HFFc6 (cell line): Measurements from ENCODE around the gene COL28A1. TPM values are rescaled to one million over a fixed set of nuclear protein-coding genes. Genes with fewer than 3 reads are reported as not detected.

Source experiments
- DNase-seq: peaks from one replicate; pipeline ENCODE4 v3.0.0-alpha.2; 2018
- H3K27ac Mint-ChIP-seq: 2 replicates; pipeline ENCODE4 v1.8.0; 2020; ENCODE audit warnings: mild to moderate bottlenecking, mixed read lengths
- H3K27me3 Mint-ChIP-seq: 2 replicates; pipeline ENCODE4 v1.8.0; 2021; ENCODE audit warnings: mild to moderate bottlenecking, moderate library complexity, mixed read lengths; ENCODE audit not compliant: insufficient read depth
- H3K36me3 Mint-ChIP-seq: 2 replicates; pipeline ENCODE4 v1.8.0; 2021; ENCODE audit warnings: low read depth, mixed read lengths
- H3K4me1 Mint-ChIP-seq: 2 replicates; pipeline ENCODE4 v1.8.0; 2020; ENCODE audit warnings: low read depth, mixed read lengths
- H3K4me3 Mint-ChIP-seq: 2 replicates; pipeline ENCODE4 v1.8.0; 2020; ENCODE audit warnings: mild to moderate bottlenecking, moderate library complexity, mixed read lengths
- H3K9me3 Mint-ChIP-seq: 2 replicates; pipeline ENCODE4 v1.8.0; 2020; ENCODE audit warnings: mild to moderate bottlenecking, mixed read lengths
- total RNA-seq, 6 experiments: library from RNA; stranded (reverse); fragmentation: NEBNext Ultra II Directional; extraction: Animal tissue kit (Norgen Biotek cat#: 25700); gene quantifications; 2 replicates in 1 of 6; 3 replicates in 5 of 6; pipeline ENCODE4 v1.2.3, GENCODE V29; 2021
- TF ChIP-seq, protein P1 (sequence below): fragments of 200-600 bp; sonication (generic); IDR thresholded peaks from 2 replicates; pipeline ENCODE4 v1.5.0; 2021; ENCODE audit warnings: antibody characterized with exemption, mild to moderate bottlenecking

Gene COL28A1
- total RNA-seq, 6 experiments from 2014 or later, result 0.07 to 0.14 TPM; not detected in 4

GRCh38 chr7:7330997-7331396 is 204.7 kb downstream of the COL28A1 start:
- Mint-ChIP-seq H3K27me3 (peaks cover 4% of the 10 kb centered on the region), H3K9me3 (no peaks in the 10 kb centered on the region), H3K4me1 (no peaks in the 10 kb centered on the region), H3K27ac (no peak overlapping the region), H3K36me3 (no peaks in the 10 kb centered on the region), H3K4me3 (no peak overlapping the region)
- no peak for DNase-seq
- TF ChIP-seq, protein P1, sequence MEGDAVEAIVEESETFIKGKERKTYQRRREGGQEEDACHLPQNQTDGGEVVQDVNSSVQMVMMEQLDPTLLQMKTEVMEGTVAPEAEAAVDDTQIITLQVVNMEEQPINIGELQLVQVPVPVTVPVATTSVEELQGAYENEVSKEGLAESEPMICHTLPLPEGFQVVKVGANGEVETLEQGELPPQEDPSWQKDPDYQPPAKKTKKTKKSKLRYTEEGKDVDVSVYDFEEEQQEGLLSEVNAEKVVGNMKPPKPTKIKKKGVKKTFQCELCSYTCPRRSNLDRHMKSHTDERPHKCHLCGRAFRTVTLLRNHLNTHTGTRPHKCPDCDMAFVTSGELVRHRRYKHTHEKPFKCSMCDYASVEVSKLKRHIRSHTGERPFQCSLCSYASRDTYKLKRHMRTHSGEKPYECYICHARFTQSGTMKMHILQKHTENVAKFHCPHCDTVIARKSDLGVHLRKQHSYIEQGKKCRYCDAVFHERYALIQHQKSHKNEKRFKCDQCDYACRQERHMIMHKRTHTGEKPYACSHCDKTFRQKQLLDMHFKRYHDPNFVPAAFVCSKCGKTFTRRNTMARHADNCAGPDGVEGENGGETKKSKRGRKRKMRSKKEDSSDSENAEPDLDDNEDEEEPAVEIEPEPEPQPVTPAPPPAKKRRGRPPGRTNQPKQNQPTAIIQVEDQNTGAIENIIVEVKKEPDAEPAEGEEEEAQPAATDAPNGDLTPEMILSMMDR, result no peak

DNA sequence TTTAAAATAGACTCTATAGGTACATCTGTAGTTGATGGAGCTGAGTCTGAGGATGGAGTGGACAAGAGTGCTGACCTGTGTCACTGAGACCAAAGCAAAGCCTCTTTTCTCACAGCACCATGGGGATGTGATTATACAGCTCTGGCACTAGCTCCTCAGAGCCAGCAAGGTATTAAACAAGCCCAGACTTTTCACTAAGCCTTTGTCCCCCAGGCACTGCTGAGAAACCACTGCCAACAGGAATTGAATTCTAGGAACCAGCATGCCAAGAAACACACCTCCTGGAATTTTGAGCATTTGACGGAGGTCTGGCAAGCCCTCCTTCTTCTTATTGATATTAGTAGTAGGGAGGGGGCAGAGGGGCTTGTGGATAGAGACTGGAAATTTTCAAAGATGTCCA is 206.3 kb downstream of the COL28A1 start:
- Mint-ChIP-seq H3K36me3 (no peaks in the 10 kb centered on the region), H3K4me1 (no peaks in the 10 kb centered on the region; the same call in 1 of the 2 replicates), H3K27ac (no peak overlapping the region), H3K4me3 (no peak overlapping the region), H3K9me3 (no peaks in the 10 kb centered on the region), H3K27me3 (peaks cover 2% of the 10 kb centered on the region; the same call in 1 of the 2 replicates)
- TF ChIP-seq, protein P1, result no peak
- no peak for DNase-seq

DNA sequence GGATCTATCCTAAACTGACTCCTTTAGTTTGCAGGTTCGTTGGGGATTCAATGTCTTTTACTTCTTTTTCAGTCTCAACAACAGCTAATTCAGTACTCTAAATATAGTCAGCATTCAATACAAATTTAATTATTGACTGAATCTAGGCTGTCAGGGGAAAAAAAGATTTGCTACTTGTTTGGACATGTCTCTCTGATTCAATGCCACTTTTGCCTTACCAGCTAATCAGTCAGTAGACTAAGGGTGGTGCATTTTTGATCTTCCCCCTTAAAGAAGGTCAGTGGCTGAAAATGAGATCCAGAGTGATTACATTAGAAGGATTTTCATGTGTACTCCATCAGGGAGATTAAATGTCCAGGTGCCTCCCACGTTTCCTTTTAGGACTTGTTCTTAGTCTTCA is 208.2 kb downstream of the COL28A1 start:
- Mint-ChIP-seq H3K9me3 (no peaks in the 10 kb centered on the region), H3K27ac (no peak overlapping the region), H3K4me1 (no peaks in the 10 kb centered on the region; the same call in 1 of the 2 replicates), H3K4me3 (no peak overlapping the region), H3K36me3 (no peaks in the 10 kb centered on the region), H3K27me3 (no peaks in the 10 kb centered on the region; the same call in 1 of the 2 replicates)
- TF ChIP-seq, protein P1, result no peak
- no peak for DNase-seq

DNA sequence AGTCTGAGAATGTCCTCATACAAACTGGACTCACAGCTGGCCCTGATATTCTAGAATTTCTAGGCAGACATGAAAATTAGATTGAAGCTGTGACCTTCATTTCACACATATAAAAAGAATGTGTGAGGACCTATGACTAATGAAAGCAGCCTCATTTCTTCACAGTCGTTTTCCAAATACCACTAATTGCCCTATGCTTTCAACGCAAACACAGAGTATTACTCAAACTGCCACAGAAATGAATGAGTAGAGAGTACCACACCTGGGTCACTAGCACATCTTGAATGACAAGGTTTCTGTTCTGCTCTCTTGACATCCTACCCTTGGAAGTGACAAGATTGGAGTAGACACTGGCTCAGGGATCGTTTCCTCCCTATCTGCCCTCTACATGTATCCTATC is 211.0 kb downstream of the COL28A1 start:
- no peaks in the 10 kb centered on the region; the same call in 1 of the 2 replicates for H3K4me1 Mint-ChIP-seq
- DNase-seq, result no peak
- no peaks in the 10 kb centered on the region for H3K9me3 Mint-ChIP-seq
- no peaks in the 10 kb centered on the region for H3K36me3 Mint-ChIP-seq
- peaks cover 5% of the 10 kb centered on the region for H3K27me3 Mint-ChIP-seq
- H3K4me3 Mint-ChIP-seq, result 0 out of 2 replicates have a peak overlapping the region, but pooled peaks have one; percentile 33
- TF ChIP-seq, protein P1, result no peak
- no peak overlapping the region for H3K27ac Mint-ChIP-seq

GRCh38 chr7:7323921-7324320 is 211.8 kb downstream of the COL28A1 start:
- TF ChIP-seq, protein P1, result no peak

GRCh38 chr7:7323352-7323751 is 212.3 kb downstream of the COL28A1 start:
- DNase-seq, result no peak
- TF ChIP-seq, protein P1, result no peak
- Mint-ChIP-seq H3K4me3 (no peak overlapping the region), H3K27me3 (peaks cover 7% of the 10 kb centered on the region), H3K4me1 (no peaks in the 10 kb centered on the region; the same call in 1 of the 2 replicates), H3K36me3 (no peaks in the 10 kb centered on the region), H3K9me3 (no peaks in the 10 kb centered on the region), H3K27ac (no peak overlapping the region)

More at GRCh38 chr7:7323921-7324320, 211.8 kb downstream of the COL28A1 start:
- Mint-ChIP-seq H3K4me1 (no peaks in the 10 kb centered on the region; the same call in 1 of the 2 replicates), H3K9me3 (no peaks in the 10 kb centered on the region), H3K36me3 (no peaks in the 10 kb centered on the region), H3K27ac (no peak overlapping the region), H3K27me3 (peaks cover 5% of the 10 kb centered on the region), H3K4me3 (no peak overlapping the region)
- no peak for DNase-seq
